Cerebellar cortex (tissue), 1 donor: Measurements from ENCODE around the gene ADAP2.
"Not testable (repeated sequence)": the region's sequence is repeated elsewhere in the genome, so short reads cannot be mapped to it uniquely, and the experiment has no call there.

Experiments used
- DNase-seq: peaks from one replicate; pipeline ENCODE4 v3.0.0-alpha.2; 2015; ENCODE audit warnings: low spot score

The ADAP2 gene

GRCh38 chr17:30970831-30971567, 49.3 kb downstream of the ADAP2 start, which contains the start of gene RNF135:
Gene RNF135, plus strand, starts transcription at chr17:30971039. Its CDS starts 35 bp downstream, at chr17:30971074.
- peak; percentile 76 for DNase-seq

- no peak for DNase-seq
Measured at GRCh38 chr17:30975042-30975820, 53.5 kb downstream of the ADAP2 start.

- not testable (repeated sequence) for DNase-seq
Measured at GRCh38 chr17:30979919-30980318, 58.2 kb downstream of the ADAP2 start.

GRCh38 chr17:30981531-30982519, 60.1 kb downstream of the ADAP2 start:
- DNase-seq, result no peak

- no peak for DNase-seq
Measured at GRCh38 chr17:30982855-30983254, 61.1 kb downstream of the ADAP2 start.

- DNase-seq, result no peak
Measured at GRCh38 chr17:30990458-30990857, 68.7 kb downstream of the ADAP2 start.

- DNase-seq, result no peak
Measured at GRCh38 chr17:30992551-30992950, 70.8 kb downstream of the ADAP2 start.

- DNase-seq, result no peak
Measured at GRCh38 chr17:30995347-30995746, 73.6 kb downstream of the ADAP2 start.

GRCh38 chr17:30996486-30996885, 74.7 kb downstream of the ADAP2 start:
- no peak for DNase-seq

GRCh38 chr17:30997270-30997669, 75.5 kb downstream of the ADAP2 start:
- DNase-seq, result no peak

- no peak for DNase-seq
Measured at GRCh38 chr17:30997842-30998241, 76.1 kb downstream of the ADAP2 start.

GRCh38 chr17:31002047-31002446, 80.3 kb downstream of the ADAP2 start:
- no peak for DNase-seq

GRCh38 chr17:31003225-31003866, 81.6 kb downstream of the ADAP2 start:
- DNase-seq, result no peak

GRCh38 chr17:31004160-31004559, 82.4 kb downstream of the ADAP2 start:
- no peak for DNase-seq

- no peak for DNase-seq
Measured at GRCh38 chr17:31007695-31008373, 86.1 kb downstream of the ADAP2 start.

GRCh38 chr17:31008374-31009041, 86.8 kb downstream of the ADAP2 start:
- peak; percentile 40 for DNase-seq
